T-helper 2 cell treated with Interferon-gamma antibody and Interleukin-4, amounts not matched to agents 100 ng/mL and 5 ng/mL, for 36 hours (primary cell): ENCODE results near the gene CFAP92. TPM values are rescaled to one million over a fixed set of nuclear protein-coding genes. Genes with fewer than 3 reads are reported as not detected.

Experiments used
- intact Hi-C: fragments of 100-400 bp; cut with micrococcal nuclease; formaldehyde crosslinking; loops from one replicate; pipeline ENCODE4 v1.15.1; 2023
- total RNA-seq: library from RNA; stranded (reverse); gene quantifications from 2 replicates; pipeline ENCODE4 v1.2.3, GENCODE V29; 2022

The CFAP92 gene
- total RNA-seq, 1 donor from 2014 or later = not detected

DNA sequence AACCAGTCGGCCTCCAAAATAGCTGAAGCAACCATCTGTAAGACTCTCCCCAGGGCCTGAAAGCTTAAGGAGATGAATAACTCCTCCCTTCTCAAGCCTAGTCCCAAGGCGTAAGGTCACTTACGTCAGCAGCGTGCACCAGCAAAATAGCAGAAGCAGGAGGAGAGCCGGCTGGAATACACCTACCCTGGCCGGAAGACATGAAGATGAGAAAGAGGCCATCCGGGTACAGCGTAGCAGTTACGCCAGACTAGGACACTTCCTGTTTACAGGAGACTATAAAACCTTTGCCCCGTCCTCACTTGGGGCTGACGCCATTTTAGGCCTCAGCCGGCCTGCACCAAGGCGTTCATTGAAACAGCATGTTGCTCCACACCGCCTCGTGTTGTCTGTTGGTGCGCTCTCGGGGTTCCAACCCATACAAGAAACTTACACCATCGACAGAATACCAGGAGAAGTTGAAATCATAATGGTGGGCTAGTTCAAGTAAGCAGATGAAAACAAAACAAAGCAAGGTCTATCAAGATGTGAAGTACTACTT, 2.5 kb downstream of the CFAP92 start:
- intact Hi-C loops = loop anchor here (10.0 kb wide), 1 partner anchor 497 kb away; the partner anchor contains the start of gene GATA2

DNA sequence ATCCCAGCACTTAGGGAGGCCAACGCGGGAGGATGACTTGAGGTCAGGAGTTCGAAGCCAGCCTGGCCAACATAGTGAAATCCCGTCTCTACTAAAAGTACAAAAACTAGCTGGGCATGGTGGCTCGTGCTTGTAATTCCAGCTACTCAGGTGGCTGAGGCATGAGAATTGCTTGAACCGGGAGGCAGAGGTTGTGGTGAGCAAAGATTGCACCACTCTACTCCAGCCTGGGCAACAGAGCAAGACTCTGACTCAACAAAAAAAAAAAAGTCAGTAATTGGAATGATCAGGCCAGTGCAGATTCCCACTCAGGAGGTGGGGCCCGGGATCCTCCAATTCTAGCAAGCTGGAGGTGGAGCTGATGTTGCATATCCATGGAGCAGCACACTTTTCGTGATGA, 5.6 kb downstream of the CFAP92 start:
- intact Hi-C loops = no loop called here

DNA sequence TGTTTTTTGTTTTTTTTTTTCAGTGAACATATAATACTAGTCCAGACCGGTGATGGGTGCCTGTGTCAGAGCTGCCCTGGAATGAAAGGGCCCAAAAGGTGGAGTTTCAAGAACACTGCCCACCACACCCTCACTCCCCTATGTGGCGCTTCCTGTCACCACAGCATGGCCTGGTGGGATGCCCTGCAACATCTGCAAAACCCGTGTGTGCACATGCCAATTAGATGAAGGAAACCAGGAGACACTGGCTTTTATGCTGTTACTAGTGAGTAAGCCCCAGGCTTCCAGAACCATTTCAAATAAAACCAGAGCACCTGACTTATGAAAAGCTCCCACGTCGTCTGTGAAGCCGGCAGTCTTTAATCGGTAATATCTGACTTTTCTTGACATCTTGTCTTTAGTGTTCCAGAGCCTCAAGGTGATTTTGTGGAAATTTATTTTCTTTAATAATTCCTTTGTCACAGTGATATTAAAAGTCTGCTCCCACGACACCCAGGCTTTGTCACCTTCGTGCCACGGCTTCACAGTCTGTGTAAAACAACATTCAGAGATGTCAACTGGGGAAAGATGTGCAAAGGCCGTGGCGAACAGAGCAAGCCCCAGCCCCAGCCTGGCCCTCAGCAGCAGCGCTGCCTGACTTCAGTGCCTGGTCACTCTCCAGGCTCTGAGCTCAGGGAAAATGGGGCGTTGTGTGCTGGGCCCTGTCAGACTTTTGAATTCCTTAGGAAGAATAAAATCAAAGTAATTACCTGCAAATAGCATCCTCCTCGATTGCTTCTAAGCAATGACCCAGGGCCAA, 6.4 kb downstream of the CFAP92 start:
- intact Hi-C loops = no loop called here

DNA sequence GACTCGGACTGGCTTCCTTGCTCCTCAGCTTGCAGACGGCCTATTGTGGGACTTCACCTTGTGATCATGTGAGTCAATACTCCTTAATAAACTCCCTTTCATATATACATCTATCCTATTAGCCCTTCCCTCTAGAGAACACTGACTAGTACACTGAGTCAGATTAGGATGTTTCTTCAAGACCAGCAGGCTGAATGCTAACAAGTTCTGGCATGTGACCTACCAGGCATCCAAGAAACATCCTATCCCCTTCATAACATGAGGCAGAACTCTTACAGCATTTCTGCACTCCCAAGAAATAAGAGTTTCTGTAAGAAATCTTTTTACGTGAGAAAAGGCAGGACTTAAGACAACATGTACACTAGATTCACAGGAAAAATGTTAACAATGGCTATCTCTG, 9.3 kb downstream of the CFAP92 start:
- intact Hi-C loops = no loop called here

DNA sequence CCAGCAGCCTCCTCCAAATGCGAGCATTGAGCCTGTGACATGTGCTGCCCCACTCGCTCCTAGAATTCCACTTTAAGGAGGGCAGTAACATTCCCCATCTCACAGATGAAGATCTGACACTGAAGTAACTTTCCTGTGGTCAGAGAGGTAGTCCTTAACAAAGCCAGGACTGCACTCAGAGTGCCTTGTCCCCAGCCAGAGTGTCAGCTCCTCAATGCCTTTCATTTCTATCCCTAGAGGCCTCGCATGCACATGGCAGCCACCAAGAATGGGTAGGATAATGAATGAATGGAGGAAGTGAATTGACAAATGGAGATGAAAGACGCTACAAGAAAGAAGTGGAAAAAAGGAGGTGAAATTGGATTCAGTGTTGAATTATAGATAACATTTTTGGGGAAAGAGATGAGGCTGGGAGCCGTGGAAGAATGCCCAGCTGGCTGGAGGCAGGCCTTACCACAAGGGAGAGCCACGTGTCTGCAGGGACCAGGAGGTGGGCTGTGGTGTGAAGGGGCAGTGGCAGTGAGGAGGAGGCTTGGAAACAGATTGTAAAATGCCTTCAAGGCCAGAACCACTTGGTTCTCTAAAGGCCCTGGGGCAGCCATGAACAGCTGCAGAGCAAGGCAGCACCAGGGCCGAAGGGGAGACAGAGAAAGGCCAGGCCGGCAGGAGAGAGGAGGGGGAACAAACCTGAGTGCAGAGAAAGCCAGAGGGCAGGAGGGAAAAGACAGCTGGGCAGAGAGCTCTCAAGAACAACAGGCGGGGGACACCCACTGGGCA, 10.4 kb downstream of the CFAP92 start:
- intact Hi-C loops = no loop called here

DNA sequence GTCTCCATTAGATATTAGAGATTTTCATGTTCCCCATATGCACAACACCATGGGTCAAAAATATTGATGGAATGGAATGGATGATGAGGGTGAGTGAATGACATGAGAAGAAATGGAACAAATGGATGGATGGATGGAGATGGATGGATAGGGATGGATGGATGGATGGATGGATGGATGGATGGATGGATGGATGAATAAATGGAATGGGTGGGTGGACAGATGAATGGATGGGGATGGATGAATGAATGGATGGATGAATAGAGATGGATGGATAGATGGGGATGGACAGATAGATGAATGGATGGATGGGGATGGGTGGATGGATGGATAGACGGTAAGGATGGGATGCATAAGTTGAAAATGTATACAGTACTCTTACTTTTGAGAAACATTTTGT, 18.6 kb downstream of the CFAP92 start:
- intact Hi-C loops = no loop called here

DNA sequence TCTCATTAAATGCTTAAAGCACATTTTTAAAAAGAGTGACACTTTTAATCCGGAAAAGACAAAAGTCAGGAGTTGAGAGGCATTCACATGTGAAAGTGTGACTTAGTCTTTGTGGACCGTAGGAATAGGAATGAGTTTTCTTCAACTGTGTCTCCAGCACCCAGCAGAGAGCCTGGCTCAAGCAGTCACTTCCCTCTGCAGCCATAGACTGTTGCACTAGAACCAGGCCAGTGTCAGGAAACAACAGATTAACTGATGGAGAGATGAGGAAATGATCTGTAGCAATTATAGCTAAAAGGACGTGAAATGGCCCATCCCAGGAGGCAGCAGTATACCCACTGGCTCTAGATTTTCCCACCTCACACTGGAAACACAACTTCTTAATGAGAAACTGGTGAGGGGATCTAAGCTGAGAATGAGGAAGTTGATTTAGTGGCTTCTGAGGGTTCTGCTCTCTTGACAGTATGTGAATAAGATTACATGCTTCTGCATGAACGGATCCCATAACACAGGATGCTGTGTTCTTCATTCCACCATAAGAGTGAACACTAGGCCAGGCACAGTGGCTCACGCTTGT, 19.8 kb downstream of the CFAP92 start:
- intact Hi-C loops = loop anchor here (5.0 kb wide), 1 partner anchor 343 kb away; a partner anchor contains a TSS

DNA sequence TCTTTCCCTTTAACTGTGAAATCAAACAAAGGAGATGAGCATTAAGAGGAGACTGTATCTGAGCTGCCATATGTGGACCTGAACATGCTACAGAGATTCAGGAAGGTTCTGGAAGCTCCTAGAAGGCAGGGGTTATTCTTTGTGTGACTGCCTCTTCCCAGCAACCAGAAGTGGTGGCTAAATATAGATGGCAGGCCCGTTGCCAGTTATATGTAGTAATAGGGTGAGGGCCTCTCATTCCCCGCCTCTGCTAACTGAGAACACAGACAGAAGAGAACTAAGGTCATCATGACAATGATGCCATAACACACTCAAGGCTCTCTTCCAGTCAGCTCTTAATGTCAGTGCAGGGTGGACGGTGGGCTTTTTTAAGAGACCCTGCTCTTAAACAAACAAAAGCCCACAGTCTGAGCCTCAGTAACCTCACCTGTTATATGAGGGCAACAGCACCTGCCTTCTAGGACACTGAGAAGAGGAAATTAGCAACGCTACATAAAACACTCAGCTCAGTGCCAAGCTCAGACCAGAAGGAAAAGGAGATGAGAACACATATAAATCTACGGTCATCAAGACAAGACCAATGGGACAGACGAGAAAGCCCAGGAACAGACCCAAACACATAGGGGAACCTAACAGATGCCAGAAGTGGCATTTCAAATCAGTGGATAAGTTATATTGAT, 22.3 kb downstream of the CFAP92 start:
- intact Hi-C loops = loop anchor here (5.0 kb wide), 1 partner anchor 346 kb away; a partner anchor contains a TSS

DNA sequence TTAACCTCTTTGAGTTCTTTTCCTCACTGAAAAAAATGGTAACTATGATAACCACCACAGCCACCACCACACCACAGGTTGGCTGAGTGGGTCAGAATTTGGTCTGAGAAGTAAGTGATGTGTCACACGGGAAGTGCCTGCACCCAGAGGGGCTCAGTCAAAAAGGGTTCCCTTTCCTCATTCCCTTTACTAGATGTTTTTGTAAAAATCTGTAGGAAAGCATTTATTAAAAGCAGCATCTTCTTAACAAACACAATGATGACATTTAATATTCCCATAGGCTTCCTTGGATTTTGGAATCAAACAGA, 23.2 kb downstream of the CFAP92 start:
- intact Hi-C loops = loop anchor here (1.0 to 5.0 kb wide), 3 partner anchors 192 to 347 kb away; a partner anchor contains a TSS

DNA sequence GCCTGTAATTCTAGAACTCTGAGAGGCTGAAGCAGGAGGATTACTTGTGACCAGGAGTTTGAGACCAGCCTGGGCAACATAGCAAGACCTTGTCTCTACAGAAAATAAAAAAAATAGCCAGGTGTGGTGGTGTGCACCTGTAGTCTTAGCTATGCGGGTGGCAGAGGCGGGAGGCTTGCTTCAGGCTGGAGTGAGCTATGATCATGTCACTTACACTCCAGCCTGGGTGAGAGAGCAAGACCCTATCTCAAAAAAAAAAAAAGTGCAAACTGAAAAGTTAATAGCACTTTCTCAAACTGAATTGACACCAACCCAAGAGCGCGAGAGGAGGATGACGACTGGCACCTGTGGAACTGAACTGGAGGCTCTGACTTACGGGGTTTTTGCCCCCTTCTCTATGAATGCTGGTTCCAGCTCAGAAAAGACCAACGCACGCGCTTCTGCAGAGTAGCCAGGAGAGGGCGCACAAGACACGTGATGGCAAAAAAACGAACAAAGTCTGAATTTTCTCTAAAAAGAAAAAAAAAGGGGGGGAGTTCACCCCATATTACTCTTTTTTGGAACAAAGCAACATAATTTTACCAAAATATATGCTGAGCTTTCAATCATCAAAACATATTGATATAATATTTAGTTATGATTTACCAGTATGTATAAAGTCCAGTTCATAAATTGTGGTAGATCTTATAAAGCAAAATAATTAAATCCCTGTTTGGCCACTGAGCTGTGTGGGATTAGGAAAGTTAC, 23.7 kb downstream of the CFAP92 start:
- intact Hi-C loops = loop anchor here (1.0 to 5.0 kb wide), 3 partner anchors 192 to 347 kb away; a partner anchor contains a TSS

DNA sequence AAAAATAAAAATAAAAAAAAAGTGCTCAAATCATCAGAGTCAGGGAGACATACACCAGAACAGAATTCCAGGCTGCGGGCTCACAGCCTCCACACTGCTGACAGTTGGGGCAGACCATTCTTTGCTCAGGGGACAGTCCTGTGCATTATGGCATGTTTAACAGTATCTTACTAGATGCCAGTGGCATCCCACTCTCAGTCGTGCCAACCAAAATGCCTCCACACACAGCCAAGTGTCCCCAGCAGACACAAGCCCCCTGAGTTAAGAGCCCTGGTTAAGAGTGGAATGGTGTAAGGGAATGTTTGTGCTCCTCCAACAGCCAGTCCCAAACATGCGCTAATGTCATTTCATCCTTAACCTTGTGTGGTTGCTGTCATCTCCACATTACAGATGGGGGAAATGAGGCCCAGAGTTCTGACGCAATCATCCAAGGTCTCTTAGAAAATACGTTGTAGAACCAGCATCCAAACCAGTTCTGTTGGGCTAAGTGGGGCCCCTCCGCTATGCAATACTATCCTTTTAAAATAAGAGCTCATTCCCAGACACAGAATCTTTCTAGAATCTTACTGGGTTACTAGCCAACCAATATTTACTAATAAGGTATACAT, 26.0 kb downstream of the CFAP92 start:
- intact Hi-C loops = no loop called here

DNA sequence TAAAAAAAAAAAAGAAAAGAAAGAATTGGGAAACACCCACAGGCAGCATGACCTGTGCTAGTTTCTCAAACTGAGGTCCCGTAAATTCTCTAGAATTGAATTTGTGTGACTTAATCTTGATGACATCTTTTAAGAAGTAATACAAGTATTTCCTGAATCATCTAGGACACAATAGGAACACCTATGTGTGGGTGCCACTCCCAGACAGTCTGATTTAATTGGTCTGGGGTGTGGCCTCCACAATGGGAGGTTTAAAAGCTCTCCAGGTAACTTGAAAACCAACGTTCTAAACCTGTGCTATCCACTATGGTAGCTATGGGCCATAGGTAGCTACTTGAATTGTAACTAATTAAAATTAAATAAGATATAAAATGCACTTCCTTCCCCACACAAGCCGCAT, 28.1 kb downstream of the CFAP92 start:
- intact Hi-C loops = no loop called here

DNA sequence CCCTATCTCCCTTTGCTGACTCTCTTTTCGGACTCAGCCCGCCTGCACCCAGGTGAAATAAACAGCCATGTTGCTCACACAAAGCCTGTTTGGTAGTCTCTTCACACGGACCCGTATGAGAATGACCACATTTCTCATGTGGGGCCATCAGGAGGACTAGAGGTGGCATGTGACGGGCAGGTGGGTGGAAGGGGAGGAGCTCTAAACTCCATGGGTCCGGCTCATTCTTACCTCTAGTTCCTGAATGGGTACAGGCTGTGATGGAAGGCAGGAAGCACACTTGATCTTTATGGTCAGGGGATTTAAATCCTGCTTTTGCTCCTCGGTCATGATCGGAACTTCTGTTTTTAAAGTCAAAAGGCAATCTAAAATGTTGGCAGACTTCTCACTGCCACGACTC, 28.6 kb downstream of the CFAP92 start:
- intact Hi-C loops = no loop called here

DNA sequence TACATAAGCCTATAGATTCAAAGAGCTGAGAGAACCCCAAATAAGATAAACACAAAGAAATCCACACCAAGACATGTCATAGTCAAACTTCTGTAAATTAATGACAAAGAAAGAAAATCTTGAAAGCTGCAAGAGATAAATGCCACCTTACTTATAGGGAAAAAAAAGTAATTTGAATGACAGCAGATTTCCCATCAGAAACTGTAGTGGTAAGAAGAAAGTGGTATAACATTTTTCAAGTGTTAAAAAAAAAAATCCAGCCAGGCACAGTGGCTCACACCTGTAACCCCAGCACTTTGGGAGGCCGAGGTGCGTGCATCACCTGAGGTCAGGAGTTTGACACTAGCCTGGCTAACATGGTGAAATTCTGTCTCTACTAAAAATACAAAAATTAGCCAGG, 37.4 kb downstream of the CFAP92 start:
- intact Hi-C loops = no loop called here

DNA sequence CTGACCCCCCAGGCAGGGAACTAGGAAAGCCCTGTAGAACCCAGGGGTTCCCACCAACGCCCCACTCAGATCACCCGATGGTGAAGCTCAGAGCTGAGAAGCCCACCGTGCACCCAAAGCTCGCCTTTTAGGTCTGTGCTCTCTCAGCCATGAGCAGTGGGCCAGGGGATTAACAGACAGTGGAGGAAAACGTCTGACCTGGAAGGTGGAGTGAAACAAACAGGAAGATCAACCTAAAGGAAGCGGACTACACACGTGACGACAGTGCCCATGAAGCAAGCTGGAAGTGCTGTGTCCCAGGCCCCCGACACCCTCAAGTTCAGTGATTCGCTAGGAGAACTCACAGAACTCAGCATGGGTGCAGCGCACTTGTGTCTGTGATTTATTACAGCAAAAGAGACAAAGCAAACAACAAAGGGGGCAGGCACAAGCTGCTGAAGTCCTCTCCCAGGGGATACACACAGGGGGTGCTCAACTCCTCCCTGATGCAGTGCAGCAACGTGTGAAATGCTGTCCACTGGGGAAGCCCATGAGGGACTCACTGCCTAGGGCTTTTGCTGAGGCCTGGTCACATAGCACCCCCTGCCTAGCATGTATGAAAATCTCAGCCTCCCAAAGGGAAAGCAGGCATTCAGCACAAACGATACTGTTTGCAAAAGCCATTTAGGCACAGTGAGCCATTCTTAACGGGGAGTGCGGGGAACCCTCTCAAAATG, 43.5 kb downstream of the CFAP92 start:
- intact Hi-C loops = no loop called here

DNA sequence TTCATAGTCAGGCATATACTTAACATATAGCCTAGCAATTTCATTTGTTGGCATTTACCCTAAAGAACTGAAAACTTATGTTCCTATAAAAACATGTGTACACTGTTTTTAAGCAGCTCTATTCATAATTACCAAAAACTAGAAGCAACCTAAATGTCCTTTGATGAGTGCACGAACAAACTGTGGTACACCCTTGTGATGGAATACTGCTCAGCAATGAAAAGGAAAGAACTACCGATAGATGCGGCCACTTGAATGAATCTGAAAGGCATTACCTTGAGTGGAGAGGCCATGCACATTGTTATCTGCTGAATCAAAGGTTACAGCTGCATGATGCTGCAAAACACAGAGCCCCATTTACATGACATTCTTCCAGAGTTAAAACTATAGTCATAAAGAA, 44.7 kb downstream of the CFAP92 start:
- intact Hi-C loops = no loop called here

DNA sequence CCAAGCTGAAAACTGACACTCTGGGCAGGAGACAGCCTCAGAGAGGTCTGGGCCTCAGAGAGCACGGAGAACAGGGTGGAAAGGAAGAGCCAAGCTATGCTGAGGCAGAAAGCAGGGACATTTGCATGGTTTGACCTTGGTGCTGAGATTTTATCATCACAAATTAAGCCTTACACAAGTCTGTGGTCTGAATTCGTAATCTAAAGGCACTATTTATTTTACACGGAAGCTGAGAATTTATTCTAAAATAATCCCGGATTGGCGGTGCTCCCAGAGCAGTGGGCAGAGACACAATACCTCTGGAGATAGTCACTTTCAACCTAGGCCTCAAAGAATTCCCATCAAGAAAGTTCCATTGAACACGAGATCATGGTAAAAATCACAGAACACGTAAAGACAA, 47.5 kb downstream of the CFAP92 start:
- intact Hi-C loops = no loop called here

DNA sequence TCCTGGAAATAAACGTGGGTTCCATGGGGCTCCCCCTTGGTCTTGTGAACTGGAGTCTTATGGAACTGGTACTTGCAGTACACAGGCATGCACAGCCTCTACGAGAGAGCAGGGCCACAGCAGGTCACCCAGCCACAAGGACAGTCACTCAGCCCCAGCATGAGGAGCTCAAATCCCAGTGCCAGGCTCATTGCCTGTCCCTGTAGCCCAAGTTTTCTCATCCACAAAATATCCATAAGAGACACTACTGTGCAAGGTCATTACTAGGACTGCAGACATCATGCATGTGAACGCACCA, 48.0 kb downstream of the CFAP92 start:
- intact Hi-C loops = no loop called here

DNA sequence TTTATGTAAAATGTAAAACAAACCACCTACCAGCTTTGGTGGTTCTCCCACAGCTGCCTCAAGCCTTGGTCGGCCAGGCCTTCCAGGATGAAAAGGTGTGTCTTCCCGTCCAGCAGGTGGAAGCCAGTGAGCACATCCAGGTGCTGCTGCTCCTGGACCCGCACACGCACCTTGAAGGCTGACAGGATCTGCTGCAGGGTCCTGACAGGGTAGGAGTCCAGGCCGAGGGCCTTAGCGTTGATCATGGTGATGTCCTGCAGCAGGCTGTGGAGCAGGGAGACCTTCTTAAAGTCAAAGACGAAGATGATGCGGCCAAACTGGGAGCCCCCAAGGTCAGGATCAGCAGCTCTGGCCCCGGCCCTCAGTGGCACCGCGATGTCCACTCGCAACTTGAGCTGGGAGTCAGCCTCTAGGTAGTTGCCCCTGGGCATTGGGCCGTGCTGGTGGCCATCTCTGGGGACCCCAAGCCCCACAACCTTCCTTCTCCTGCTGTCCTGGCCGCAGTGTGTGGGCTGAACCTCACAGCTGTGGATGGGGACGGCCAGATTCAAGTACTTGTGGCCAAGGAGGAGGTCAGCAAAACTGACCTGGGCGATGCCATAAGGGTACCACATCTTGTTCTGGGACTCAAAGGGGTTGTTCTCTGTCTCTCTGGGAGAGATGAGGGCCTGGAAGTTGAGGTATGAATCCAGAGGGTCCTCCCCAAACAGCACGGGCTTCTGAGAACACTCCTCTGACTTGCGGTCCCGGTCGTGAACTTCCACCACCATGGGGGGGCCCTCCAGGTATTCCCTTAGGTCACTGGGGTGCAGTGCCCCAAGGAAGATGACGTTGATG, 48.6 kb downstream of the CFAP92 start:
- intact Hi-C loops = no loop called here
